A549 (cell line): ENCODE results near the gene MAML2. TPM values are rescaled to one million over a fixed set of nuclear protein-coding genes. Genes with fewer than 3 reads are reported as not detected.

ENCODE experiments used
- ATAC-seq, 2 experiments: fragments of 200-7000 bp in 1 of 2; fragments of >200 bp in 1 of 2; cut with Nextera tagmentation in 1 of 2; cut with Tn5 transposase in 1 of 2; 3 replicates each; pipeline versions ENCODE4 v1.8.0 to v1.9.1; 2018 to 2020; ENCODE audit warnings: mild to moderate bottlenecking in 1 of 2, moderate library complexity in 1 of 2
- CTCF ChIA-PET: fragments of 300-600 bp; sonication (Branson Sonifier 250); formaldehyde crosslinking; extraction: SDS; loops from one replicate; lab custom pipeline; 2021; ENCODE audit warnings: antibody characterized with exemption, inconsistent platforms; lab: Yijun Ruan, JAX
- POLR2A ChIA-PET: fragments of 350-600 bp; formaldehyde crosslinking; extraction: SDS; loops from one replicate; lab custom pipeline; 2021; ENCODE audit warnings: antibody characterized with exemption, inconsistent platforms; lab: Yijun Ruan, JAX
- DNase-seq, 2 experiments: peaks; one replicate each; pipeline versions ENCODE4 v3.0.0 to v3.0.0-alpha.2; 2011 to 2016; ENCODE audit warnings: low read depth in 1 of 2, low spot score in 1 of 2
- FAIRE-seq: peaks from 2 replicates; lab custom pipeline; 2011; peaks lifted over from hg19 to GRCh38; lab: Jason Lieb, UNC
- H3K27ac ChIP-seq, 2 experiments: fragments of >200 bp; sonication (Bioruptor Twin); formaldehyde crosslinking; 3 replicates each; pipeline ENCODE4 v1.5.1; 2016 to 2017
- H3K4me1 ChIP-seq: fragments of >200 bp; sonication (Bioruptor Twin); formaldehyde crosslinking; 3 replicates; pipeline ENCODE4 v1.6.1; 2016
- H3K4me2 ChIP-seq: fragments of >200 bp; sonication (Bioruptor Twin); formaldehyde crosslinking; 3 replicates; pipeline ENCODE4 v1.6.1; 2016
- H3K4me3 ChIP-seq: fragments of >200 bp; sonication (Bioruptor Twin); formaldehyde crosslinking; 3 replicates; pipeline ENCODE4 v1.5.1; 2016
- H3K9me3 ChIP-seq: fragments of >200 bp; sonication (Bioruptor Twin); formaldehyde crosslinking; 3 replicates; pipeline ENCODE4 v1.6.1; 2016
- CBX2 ChIP-seq: fragments of 200-600 bp; sonication (generic); IDR thresholded peaks from 2 replicates; pipeline ENCODE4 v1.6.1; 2016; ENCODE audit warnings: low read depth, mild to moderate bottlenecking, borderline replicate concordance
- CBX8 ChIP-seq: fragments of 200-600 bp; sonication (generic); IDR thresholded peaks from 2 replicates; pipeline ENCODE4 v1.6.1; 2016
- CEBPB ChIP-seq, 2 experiments: fragments of >200 bp in 1 of 2; sonication (Bioruptor Twin) in 1 of 2; formaldehyde crosslinking in 1 of 2; IDR thresholded peaks; 2 replicates each; pipeline ENCODE4 v1.6.1; 2012 to 2016
- EP300 ChIP-seq, 2 experiments: fragments of >200 bp; sonication (Bioruptor Twin); formaldehyde crosslinking; IDR thresholded peaks; 2 replicates in 1 of 2; 3 replicates in 1 of 2; pipeline ENCODE4 v1.6.1; 2016 to 2017
- ESRRA ChIP-seq: fragments of 150-350 bp; IDR thresholded peaks from 2 replicates; pipeline ENCODE4 v1.6.1; 2014; ENCODE audit warnings: mild to moderate bottlenecking, low read length, borderline replicate concordance
- FOSL2 ChIP-seq, 2 experiments: fragments of 450-650 bp in 1 of 2; fragments of >200 bp in 1 of 2; sonication (Bioruptor Twin) in 1 of 2; formaldehyde crosslinking; IDR thresholded peaks; 2 replicates each; pipeline versions ENCODE4 v1.5.0 to v1.6.1; 2016 to 2020; ENCODE audit warnings: mild to moderate bottlenecking in 1 of 2, moderate library complexity in 1 of 2
- FOXS1 ChIP-seq: fragments of 250-450 bp; sonication (Bioruptor Pico); IDR thresholded peaks from 2 replicates; pipeline ENCODE4 v1.5.0; 2020; ENCODE audit warnings: mild to moderate bottlenecking, moderate library complexity
- JUN ChIP-seq, 2 experiments: fragments of >200 bp; sonication (Bioruptor Twin); formaldehyde crosslinking; IDR thresholded peaks; 2 replicates in 1 of 2; 3 replicates in 1 of 2; pipeline ENCODE4 v1.6.1; 2016 to 2017
- JUNB ChIP-seq: fragments of >200 bp; sonication (Bioruptor Twin); formaldehyde crosslinking; IDR thresholded peaks from 2 replicates; pipeline ENCODE4 v1.6.1; 2016
- POLR2AphosphoS2 ChIP-seq: conservative IDR thresholded peaks from 2 replicates; pipeline ENCODE4 v1.6.1; 2012; ENCODE audit warnings: low read length, improper control_type of control experiment, inconsistent platforms
- RAD21 ChIP-seq, 2 experiments: fragments of >200 bp in 1 of 2; sonication (Bioruptor Twin) in 1 of 2; formaldehyde crosslinking in 1 of 2; IDR thresholded peaks in 1 of 2; conservative IDR thresholded peaks in 1 of 2; 2 replicates in 1 of 2; 3 replicates in 1 of 2; pipeline ENCODE4 v1.6.1; 2012 to 2018; ENCODE audit warnings: inconsistent platforms in 1 of 2
- RNF2 ChIP-seq: fragments of 200-600 bp; sonication (generic); IDR thresholded peaks from 2 replicates; pipeline ENCODE4 v1.6.1; 2016; ENCODE audit warnings: low read depth, mild to moderate bottlenecking, antibody characterized with exemption, moderate library complexity, borderline replicate concordance
- ZC3H11A ChIP-seq: fragments of 450-650 bp; IDR thresholded peaks from 2 replicates; pipeline ENCODE4 v1.6.1; 2014; ENCODE audit warnings: antibody characterized with exemption, mild to moderate bottlenecking
- ZSCAN20 ChIP-seq: fragments of 250-450 bp; sonication (Bioruptor Pico); IDR thresholded peaks from 2 replicates; pipeline ENCODE4 v1.8.0; 2022; ENCODE audit warnings: mild to moderate bottlenecking, moderate library complexity
- WGBS: methylation state at CpG from one replicate; pipeline ENCODE4 v1.1.6; 2017; ENCODE audit errors: missing lambda C conversion rate; 5-methylcytosine and 5-hydroxymethylcytosine counted together
- polyA plus RNA-seq, 4 experiments: library from polyadenylated mRNA; depleted of rRNA in 3 of 4; stranded (reverse); fragments of >200 nt; fragmentation: RNase III in 1 of 4; extraction: RNeasy Plus Mini Kit Qiagen cat#74134 plus additional on column Dnase treatment in 1 of 4; gene quantifications; 2 replicates in 3 of 4; 3 replicates in 1 of 4; pipeline ENCODE4 v1.2.3, GENCODE V29; 2011 to 2017
- TF ChIP-seq, protein P1 (sequence below): fragments of >200 bp; sonication (Bioruptor Twin); formaldehyde crosslinking; IDR thresholded peaks from 2 replicates; pipeline ENCODE4 v1.6.1; 2016
- TF ChIP-seq, protein P2 (sequence below): IDR thresholded peaks from 2 replicates; pipeline ENCODE4 v1.6.1; 2012
- TF ChIP-seq, protein P3 (sequence below): IDR thresholded peaks from 2 replicates; pipeline ENCODE4 v1.6.1; 2012; ENCODE audit warnings: low read depth, borderline replicate concordance
- TF ChIP-seq, protein P4 (sequence below): fragments of >200 bp; sonication (Bioruptor Twin); formaldehyde crosslinking; IDR thresholded peaks from 3 replicates; pipeline ENCODE4 v1.6.1; 2016
- TF ChIP-seq, protein P5 (sequence below): fragments of >200 bp; sonication (Bioruptor Twin); formaldehyde crosslinking; IDR thresholded peaks from 3 replicates; pipeline ENCODE4 v1.5.1; 2016

Gene MAML2
- polyA plus RNA-seq, 2 of the 4 experiments (the other 2 are of a cell fraction), result 1.5 to 2.5 TPM

DNA sequence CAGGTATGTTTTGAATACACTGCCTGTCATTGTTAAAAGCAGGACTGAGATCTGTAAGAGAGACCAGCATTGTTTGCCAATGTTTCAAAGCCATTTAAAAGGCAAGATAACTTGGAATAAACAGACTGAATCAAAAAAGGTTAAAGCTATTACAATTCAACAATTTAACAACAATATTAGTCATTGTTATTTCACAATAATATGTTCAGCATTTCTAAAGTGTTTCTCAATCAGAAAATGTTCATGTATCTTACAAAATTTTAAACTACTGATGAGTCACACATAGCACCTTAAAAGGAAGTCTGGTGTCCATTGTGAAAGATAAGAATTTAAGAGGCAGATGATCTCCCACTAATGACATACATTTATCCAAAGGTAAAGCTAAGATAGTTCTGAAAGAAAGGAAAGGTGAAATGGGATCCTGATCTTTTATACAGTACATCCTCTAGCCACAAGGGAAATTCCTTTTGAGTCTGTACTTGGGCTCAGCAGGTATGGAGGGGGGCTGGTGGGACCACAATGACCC is 79.7 kb downstream of the MAML2 start:
- ATAC-seq (peak; percentile 41 to 60; a peak in 4 of 6 replicates), FAIRE-seq (no peak), DNase-seq (peak; percentile 8 to 37)
- Histone ChIP-seq H3K4me2 (peak overlapping the region; percentile 59), H3K9me3 (no peaks in the 10 kb centered on the region), H3K27ac (peak overlapping the region; percentile 27 to 79; a peak in 4 of 6 replicates), H3K4me3 (no peak overlapping the region), H3K4me1 (peaks cover 38% of the 10 kb centered on the region)
- ChIA-PET POLR2A (no interaction called here), CTCF (interaction anchor here (1.3 kb wide), 1 partner anchor 77 kb away, joined by 3 read pairs; no protein-coding TSS in a partner anchor)
- TF ChIP-seq JUNB (peak; percentile 87), FOSL2 (IDR thresholded peaks at IDR 0.05) (peak; percentile 86), FOSL2 (CRISPR knock-in tag; IDR thresholded peaks at IDR 0.05) (peak; percentile 90), CBX8 (no peak), RAD21 (conservative IDR thresholded peaks at IDR 0.05 in 1 of 2, IDR thresholded peaks at IDR 0.05 in 1 of 2) (0 out of 5 replicates have a peak, but pooled peaks of 1 of the 2 experiments have one; percentile 29), CEBPB (IDR thresholded peaks at IDR 0.05) (peak; percentile 90 to 91)
- TF ChIP-seq, protein P1, sequence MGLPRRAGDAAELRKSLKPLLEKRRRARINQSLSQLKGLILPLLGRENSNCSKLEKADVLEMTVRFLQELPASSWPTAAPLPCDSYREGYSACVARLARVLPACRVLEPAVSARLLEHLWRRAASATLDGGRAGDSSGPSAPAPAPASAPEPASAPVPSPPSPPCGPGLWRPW, result peak; percentile 83; the same call in 1 of the 2 replicates
- TF ChIP-seq, protein P2, sequence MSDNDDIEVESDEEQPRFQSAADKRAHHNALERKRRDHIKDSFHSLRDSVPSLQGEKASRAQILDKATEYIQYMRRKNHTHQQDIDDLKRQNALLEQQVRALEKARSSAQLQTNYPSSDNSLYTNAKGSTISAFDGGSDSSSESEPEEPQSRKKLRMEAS, result no peak

DNA sequence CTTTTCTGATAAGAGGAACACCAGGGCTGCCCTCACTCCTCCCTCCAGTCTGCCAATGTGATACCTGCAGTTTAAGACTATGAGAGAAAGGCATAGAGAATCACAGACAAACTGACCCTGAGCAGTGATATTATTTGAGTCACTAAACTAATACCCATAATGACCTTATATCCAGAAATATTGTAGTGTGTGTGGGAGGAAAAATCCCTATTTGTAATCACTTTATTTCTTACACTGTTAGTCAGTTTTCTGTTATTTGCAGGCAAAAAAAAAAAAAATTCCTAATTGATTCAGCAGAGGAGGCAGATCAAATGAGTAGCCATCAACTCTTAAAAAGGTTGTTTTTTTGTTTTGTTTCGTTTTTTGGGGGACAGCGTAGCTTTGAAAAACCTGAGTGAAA is 82.5 kb downstream of the MAML2 start:
- ChIA-PET CTCF (interaction anchor here (2.6 kb wide), 1 partner anchor 83 kb away, joined by 13 read pairs; the partner anchor contains the start of gene MAML2), POLR2A (no interaction called here)
- no peaks in the 10 kb centered on the region for H3K9me3 ChIP-seq
- H3K27ac ChIP-seq, result peak overlapping the region in 1 of 2 experiments; percentile 67; a peak in 3 of 6 replicates
- peaks cover 46% of the 10 kb centered on the region for H3K4me1 ChIP-seq
- FAIRE-seq (no peak), ATAC-seq (no peak; a peak in 1 of 6 replicates), DNase-seq (no peak)
- peak overlapping the region; percentile 60 for H3K4me2 ChIP-seq
- TF ChIP-seq FOSL2 (IDR thresholded peaks at IDR 0.05) (no peak), FOSL2 (CRISPR knock-in tag; IDR thresholded peaks at IDR 0.05) (no peak), CEBPB (IDR thresholded peaks at IDR 0.05) (no peak), JUNB (no peak), ZSCAN20 (CRISPR knock-in tag) (no peak), ZC3H11A (no peak), POLR2AphosphoS2 (no peak), FOXS1 (CRISPR knock-in tag) (no peak), RNF2 (no peak), EP300 (IDR thresholded peaks at IDR 0.05) (no peak), CBX2 (no peak), JUN (IDR thresholded peaks at IDR 0.05) (no peak), ESRRA (no peak)
- TF ChIP-seq, protein P3, sequence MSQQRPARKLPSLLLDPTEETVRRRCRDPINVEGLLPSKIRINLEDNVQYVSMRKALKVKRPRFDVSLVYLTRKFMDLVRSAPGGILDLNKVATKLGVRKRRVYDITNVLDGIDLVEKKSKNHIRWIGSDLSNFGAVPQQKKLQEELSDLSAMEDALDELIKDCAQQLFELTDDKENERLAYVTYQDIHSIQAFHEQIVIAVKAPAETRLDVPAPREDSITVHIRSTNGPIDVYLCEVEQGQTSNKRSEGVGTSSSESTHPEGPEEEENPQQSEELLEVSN, result no peak
- TF ChIP-seq, protein P4, sequence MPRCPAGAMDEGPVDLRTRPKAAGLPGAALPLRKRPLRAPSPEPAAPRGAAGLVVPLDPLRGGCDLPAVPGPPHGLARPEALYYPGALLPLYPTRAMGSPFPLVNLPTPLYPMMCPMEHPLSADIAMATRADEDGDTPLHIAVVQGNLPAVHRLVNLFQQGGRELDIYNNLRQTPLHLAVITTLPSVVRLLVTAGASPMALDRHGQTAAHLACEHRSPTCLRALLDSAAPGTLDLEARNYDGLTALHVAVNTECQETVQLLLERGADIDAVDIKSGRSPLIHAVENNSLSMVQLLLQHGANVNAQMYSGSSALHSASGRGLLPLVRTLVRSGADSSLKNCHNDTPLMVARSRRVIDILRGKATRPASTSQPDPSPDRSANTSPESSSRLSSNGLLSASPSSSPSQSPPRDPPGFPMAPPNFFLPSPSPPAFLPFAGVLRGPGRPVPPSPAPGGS, result no peak
- TF ChIP-seq, protein P1, result no peak
- TF ChIP-seq, protein P5, sequence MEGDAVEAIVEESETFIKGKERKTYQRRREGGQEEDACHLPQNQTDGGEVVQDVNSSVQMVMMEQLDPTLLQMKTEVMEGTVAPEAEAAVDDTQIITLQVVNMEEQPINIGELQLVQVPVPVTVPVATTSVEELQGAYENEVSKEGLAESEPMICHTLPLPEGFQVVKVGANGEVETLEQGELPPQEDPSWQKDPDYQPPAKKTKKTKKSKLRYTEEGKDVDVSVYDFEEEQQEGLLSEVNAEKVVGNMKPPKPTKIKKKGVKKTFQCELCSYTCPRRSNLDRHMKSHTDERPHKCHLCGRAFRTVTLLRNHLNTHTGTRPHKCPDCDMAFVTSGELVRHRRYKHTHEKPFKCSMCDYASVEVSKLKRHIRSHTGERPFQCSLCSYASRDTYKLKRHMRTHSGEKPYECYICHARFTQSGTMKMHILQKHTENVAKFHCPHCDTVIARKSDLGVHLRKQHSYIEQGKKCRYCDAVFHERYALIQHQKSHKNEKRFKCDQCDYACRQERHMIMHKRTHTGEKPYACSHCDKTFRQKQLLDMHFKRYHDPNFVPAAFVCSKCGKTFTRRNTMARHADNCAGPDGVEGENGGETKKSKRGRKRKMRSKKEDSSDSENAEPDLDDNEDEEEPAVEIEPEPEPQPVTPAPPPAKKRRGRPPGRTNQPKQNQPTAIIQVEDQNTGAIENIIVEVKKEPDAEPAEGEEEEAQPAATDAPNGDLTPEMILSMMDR, result no peak
- no peak overlapping the region for H3K4me3 ChIP-seq
- WGBS, result 90% methylated on average over 2 of the region's 2 CpGs
